NCI-H510A treated with DMSO at 0.1 percent for 48 hours (cell line): ENCODE data around the gene PHTF2.

Experiments
- DNase-seq: peaks from one replicate; lab custom pipeline; 2025; lab: John Stamatoyannopoulos, UW

The PHTF2 gene

GRCh38 chr7:77933394-77933793 is 134.8 kb downstream of the PHTF2 start:
- no peak for DNase-seq

GRCh38 chr7:77935652-77936348 is 137.2 kb downstream of the PHTF2 start:
- DNase-seq, result no peak

GRCh38 chr7:77940647-77941046 is 142.1 kb downstream of the PHTF2 start:
- peak; percentile 17 for DNase-seq

GRCh38 chr7:77942431-77942830 is 143.9 kb downstream of the PHTF2 start:
- DNase-seq, result no peak

- DNase-seq, result no peak
These were observed 145.9 kb downstream of the PHTF2 start for GRCh38 chr7:77944183-77945182.

GRCh38 chr7:77950548-77950947 is 152.0 kb downstream of the PHTF2 start:
- DNase-seq, result no peak

- DNase-seq, result peak; percentile 12
These were observed 156.4 kb downstream of the PHTF2 start for GRCh38 chr7:77954773-77955555.

- DNase-seq, result peak; percentile 6
These were observed 159.9 kb downstream of the PHTF2 start for GRCh38 chr7:77958436-77958835.

- no peak for DNase-seq
These were observed 160.5 kb downstream of the PHTF2 start for GRCh38 chr7:77959080-77959479.

- DNase-seq, result no peak
These were observed 161.8 kb downstream of the PHTF2 start for GRCh38 chr7:77960336-77960735.

GRCh38 chr7:77967429-77967828 is 168.9 kb downstream of the PHTF2 start:
- DNase-seq, result no peak

- DNase-seq, result no peak
These were observed 173.2 kb downstream of the PHTF2 start for GRCh38 chr7:77971726-77972125.

- no peak for DNase-seq
These were observed 177.3 kb downstream of the PHTF2 start for GRCh38 chr7:77975672-77976480.

GRCh38 chr7:77979219-77979618 is 180.6 kb downstream of the PHTF2 start:
- DNase-seq, result no peak

- no peak for DNase-seq
These were observed 181.6 kb downstream of the PHTF2 start for GRCh38 chr7:77980087-77980713.

GRCh38 chr7:77982926-77983550 is 184.5 kb downstream of the PHTF2 start:
- DNase-seq, result no peak

GRCh38 chr7:77983973-77984372 is 185.4 kb downstream of the PHTF2 start:
- DNase-seq, result no peak

GRCh38 chr7:77985232-77985973 is 186.8 kb downstream of the PHTF2 start:
- no peak for DNase-seq

- no peak for DNase-seq
These were observed 187.4 kb downstream of the PHTF2 start for GRCh38 chr7:77985974-77986339.
